ENCODE measurements around the gene ELMOD3. TPM values are rescaled to one million over a fixed set of nuclear protein-coding genes. Genes with fewer than 3 reads are reported as not detected.
A peak's percentile ranks its signal among the peaks of the same experiment; 100 is the strongest.

Gene ELMOD3
- total RNA-seq, 3 donors from 2014 or later = 18.1 to 29.8 (median 23.0) TPM

DNA sequence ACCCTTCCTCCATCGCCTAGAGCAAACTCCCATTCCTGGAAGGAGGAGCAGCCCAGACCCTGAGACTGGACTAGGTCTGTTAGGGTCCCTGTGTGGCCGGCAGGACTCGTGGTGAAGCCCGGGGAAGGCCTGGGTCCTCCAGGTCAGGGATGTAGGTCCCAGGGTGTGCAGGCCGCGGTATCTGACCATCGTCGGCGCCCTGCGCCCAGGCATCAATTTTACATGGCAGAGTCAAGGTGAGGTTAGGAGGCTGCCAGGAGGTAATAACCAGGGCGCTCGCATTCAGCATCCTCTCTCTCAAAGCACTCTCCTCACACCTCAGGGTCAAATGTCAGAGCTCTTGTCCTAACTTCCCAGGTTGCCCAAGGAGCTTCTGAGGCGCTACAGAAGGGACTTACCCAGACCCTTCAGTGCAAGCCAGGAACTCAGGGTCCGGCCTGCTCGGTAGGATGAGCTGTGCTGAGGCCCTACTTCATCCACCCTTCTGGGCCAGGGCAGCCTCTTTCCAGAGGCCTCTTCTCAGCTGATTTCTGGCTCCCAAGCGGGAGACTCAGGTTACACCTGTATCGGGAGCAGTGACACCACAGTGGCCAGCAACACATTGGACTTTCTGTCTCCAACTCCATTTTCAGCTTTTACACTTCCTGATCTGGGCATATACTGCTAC, 64.6 kb downstream of the ELMOD3 start:
- Histone ChIP-seq H3K36me3 (ENCODE audit: low read depth) (no peaks in the 10 kb centered on the region), H3K9me3 (no peaks in the 10 kb centered on the region), H3K4me3 (peak overlapping the region; percentile 22), H3K4me1 (ENCODE audit: low read depth) (peaks cover 36% of the 10 kb centered on the region)
- TF ChIP-seq, protein P1, sequence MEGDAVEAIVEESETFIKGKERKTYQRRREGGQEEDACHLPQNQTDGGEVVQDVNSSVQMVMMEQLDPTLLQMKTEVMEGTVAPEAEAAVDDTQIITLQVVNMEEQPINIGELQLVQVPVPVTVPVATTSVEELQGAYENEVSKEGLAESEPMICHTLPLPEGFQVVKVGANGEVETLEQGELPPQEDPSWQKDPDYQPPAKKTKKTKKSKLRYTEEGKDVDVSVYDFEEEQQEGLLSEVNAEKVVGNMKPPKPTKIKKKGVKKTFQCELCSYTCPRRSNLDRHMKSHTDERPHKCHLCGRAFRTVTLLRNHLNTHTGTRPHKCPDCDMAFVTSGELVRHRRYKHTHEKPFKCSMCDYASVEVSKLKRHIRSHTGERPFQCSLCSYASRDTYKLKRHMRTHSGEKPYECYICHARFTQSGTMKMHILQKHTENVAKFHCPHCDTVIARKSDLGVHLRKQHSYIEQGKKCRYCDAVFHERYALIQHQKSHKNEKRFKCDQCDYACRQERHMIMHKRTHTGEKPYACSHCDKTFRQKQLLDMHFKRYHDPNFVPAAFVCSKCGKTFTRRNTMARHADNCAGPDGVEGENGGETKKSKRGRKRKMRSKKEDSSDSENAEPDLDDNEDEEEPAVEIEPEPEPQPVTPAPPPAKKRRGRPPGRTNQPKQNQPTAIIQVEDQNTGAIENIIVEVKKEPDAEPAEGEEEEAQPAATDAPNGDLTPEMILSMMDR (IDR thresholded peaks at IDR 0.05) = no peak
- intact Hi-C loops (cut with DNase I, micrococcal nuclease) = no loop called here
- no peak for ATAC-seq
- DNase-seq = no peak

DNA sequence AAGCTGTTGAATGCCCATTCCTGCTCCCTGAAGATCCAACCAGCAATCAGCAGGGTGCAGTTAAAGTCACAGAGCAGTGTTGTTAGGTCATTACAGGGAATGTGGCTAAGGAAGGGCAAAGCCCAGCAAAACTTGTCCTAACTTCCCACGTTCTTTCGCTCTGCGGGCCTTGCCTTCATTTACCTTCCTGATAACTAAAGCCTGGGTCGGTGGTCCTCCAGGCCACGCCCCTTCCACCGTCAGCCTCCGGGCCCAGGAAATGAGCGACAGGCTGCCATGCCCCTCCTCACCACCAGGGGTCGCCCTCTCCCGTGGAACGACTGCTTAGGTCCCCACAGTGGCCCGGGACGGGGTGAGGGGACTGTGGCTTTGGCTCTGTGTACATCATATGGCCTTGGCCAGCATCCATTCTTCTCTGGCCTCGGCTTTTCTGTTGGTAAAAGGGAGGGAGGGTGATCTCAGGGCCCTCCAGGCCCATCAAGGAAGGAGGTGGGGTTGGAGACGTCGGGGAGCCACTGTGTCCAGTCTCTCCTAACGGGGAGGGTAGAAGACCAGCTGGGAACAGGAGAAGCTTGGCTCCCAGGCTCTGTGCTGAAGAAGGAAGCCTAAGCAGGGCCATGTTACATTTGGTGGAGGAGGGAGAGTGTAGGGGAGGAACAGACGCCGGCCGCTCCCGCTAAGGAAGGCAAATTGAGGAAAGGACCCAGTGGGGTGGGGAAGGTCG, 66.1 kb downstream of the ELMOD3 start:
- no peak overlapping the region for H3K4me3 ChIP-seq

DNA sequence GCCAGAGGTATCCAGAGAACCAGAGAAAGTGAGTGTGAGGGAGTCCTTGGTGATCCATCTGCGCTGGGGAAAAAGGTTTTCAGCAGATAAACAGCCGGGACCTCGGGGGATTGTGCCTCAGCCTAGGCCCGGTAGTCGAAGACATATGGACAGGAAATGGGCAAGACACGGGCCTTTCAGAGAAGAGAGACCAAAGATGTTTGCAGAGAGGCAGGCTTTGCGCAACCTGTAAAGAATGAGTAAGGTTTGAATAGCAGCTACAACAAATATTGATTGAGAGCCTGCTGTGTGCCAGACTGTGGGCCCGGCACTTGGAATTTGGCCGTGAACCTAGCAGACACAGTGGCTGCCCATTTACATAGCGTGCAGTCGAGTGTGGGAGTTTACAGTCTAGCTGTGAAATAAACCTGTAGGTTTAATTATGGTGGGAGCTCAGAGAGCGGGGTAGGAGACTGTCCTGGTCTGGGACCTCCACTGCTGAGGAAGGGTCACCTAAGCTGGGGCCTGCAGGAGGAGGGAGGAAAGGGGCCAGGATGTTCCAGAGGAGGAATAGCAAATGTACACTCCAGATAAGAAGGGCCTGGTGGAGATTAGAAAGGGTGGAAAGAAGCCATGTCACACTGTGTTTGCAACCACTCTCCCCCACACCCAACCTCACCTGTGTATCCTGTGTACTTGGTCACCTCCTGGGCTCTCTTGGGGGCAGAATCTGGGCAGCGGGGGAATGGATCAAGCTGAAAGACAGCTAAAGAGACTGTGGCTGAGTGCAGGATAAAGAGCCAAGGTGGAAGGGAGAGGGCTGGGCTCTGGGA, 66.9 kb downstream of the ELMOD3 start:
- DNase-seq = peak in 2 of 3 donors; percentile 66 to 74
- TF ChIP-seq, protein P1 (IDR thresholded peaks at IDR 0.05) = no peak
- intact Hi-C loops (cut with DNase I, micrococcal nuclease) = loop anchor here in 1 of 2 donors (5.0 kb wide), 1 partner anchor 131 kb away; no protein-coding TSS in a partner anchor
- Histone ChIP-seq H3K9me3 (no peaks in the 10 kb centered on the region), H3K4me3 (no peak overlapping the region), H3K36me3 (ENCODE audit: low read depth) (no peaks in the 10 kb centered on the region), H3K4me1 (ENCODE audit: low read depth) (peaks cover 31% of the 10 kb centered on the region)
- ATAC-seq = peak; percentile 71

More for the DNA sequence above, 66.1 kb downstream of the ELMOD3 start:
- DNase-seq (peak; percentile 93 to 96 (median 94)), ATAC-seq (peak; percentile 84)
- H3K9me3 ChIP-seq = no peaks in the 10 kb centered on the region
- no peaks in the 10 kb centered on the region for H3K36me3 ChIP-seq (ENCODE audit: low read depth)
- TF ChIP-seq, protein P1 (IDR thresholded peaks at IDR 0.05) = peak; percentile 99
- intact Hi-C loops (cut with DNase I, micrococcal nuclease) = loop anchor here (1.0 to 5.0 kb wide), 2 partner anchors 132 kb away; no protein-coding TSS in a partner anchor
- H3K4me1 ChIP-seq (ENCODE audit: low read depth) = peaks cover 31% of the 10 kb centered on the region

DNA sequence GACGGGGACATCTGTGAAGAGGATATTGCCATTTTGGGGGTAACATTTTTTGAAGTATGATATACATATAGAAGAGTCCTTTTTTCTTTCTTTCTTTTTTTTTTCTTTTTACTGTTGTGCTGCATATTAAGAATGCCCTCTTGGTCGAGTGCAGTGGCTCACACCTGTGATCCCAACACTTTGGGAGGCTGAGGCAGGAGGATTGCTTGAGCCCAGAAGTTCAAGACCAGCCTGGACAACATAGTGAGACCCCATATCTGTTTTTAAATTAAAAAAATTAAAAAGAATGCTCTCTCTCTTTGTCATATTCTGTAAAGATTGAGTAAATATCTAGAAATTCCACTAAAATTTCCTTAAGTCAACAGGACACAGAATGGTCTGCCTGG, 67.5 kb downstream of the ELMOD3 start:
- no peaks in the 10 kb centered on the region for H3K36me3 ChIP-seq (ENCODE audit: low read depth)
- no peak for DNase-seq
- peaks cover 33% of the 10 kb centered on the region for H3K4me1 ChIP-seq (ENCODE audit: low read depth)
- intact Hi-C loops (cut with DNase I, micrococcal nuclease) = loop anchor here in 1 of 2 donors (5.0 kb wide), 1 partner anchor 130 kb away; no protein-coding TSS in a partner anchor
- TF ChIP-seq, protein P1 (IDR thresholded peaks at IDR 0.05) = no peak
- ATAC-seq = no peak
- H3K4me3 ChIP-seq = no peak overlapping the region
- no peaks in the 10 kb centered on the region for H3K9me3 ChIP-seq

DNA sequence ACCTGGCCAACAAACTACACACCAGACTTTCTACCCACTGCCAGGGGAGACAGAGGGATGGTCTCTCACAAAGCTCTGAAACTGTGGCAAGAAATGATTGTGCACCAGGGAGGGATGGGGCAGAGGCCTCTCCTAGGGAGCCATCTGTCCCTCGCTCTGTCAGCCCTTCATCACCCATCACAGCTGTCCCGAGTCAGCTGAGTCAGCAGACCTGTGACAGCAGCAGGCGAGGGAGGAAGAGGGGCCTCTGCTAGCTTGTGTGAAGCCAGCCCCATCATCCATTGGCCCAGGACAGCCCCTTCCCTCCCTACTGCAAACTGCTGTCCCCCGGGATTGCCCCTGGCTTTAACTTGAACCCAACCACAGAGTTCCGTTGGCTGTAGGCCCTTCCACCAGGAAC, 69.0 kb downstream of the ELMOD3 start:
- TF ChIP-seq, protein P1 (IDR thresholded peaks at IDR 0.05) = no peak
- no peak for ATAC-seq
- H3K9me3 ChIP-seq = no peaks in the 10 kb centered on the region
- no peak overlapping the region for H3K4me3 ChIP-seq
- intact Hi-C loops (cut with DNase I, micrococcal nuclease) = loop anchor here in 1 of 2 donors (5.0 kb wide), 1 partner anchor 129 kb away; no protein-coding TSS in a partner anchor
- no peaks in the 10 kb centered on the region for H3K36me3 ChIP-seq (ENCODE audit: low read depth)
- DNase-seq = no peak
- peaks cover 32% of the 10 kb centered on the region for H3K4me1 ChIP-seq (ENCODE audit: low read depth)

All from mucosa of descending colon (tissue), 3 donors.